Suprapubic skin (tissue), 4 donors: Measurements from ENCODE around the gene SERPINA12. TPM values are rescaled to one million over a fixed set of nuclear protein-coding genes. Genes with fewer than 3 reads are reported as not detected.

ENCODE experiments used
- DNase-seq, 2 donors: peaks; one replicate each; pipeline ENCODE4 v3.0.0-alpha.2; 2019; ENCODE audit warnings: low spot score in 2 of 2
- H3K27ac ChIP-seq: fragments of 200-600 bp; sonication (generic); one replicate; pipeline ENCODE4 v1.5.1; 2019
- H3K27me3 ChIP-seq: fragments of 200-600 bp; sonication (generic); one replicate; pipeline ENCODE4 v1.5.1; 2019
- H3K36me3 ChIP-seq: fragments of 200-600 bp; sonication (generic); one replicate; pipeline ENCODE4 v1.5.1; 2019
- H3K4me1 ChIP-seq: fragments of 200-600 bp; sonication (generic); one replicate; pipeline ENCODE4 v1.5.1; 2019
- H3K4me3 ChIP-seq: fragments of 200-600 bp; sonication (generic); one replicate; pipeline ENCODE4 v1.5.1; 2019; ENCODE audit warnings: mild to moderate bottlenecking
- H3K9me3 ChIP-seq: fragments of 200-600 bp; sonication (generic); one replicate; pipeline ENCODE4 v1.5.1; 2019
- EP300 ChIP-seq: sonication (generic); formaldehyde crosslinking; IDR thresholded peaks from one replicate; pipeline ENCODE4 v1.6.1; 2017; ENCODE audit warnings: antibody characterized with exemption
- POLR2A ChIP-seq, 2 donors: fragments of 450-650 bp; IDR thresholded peaks; one replicate each; pipeline ENCODE4 v1.6.1; 2017; ENCODE audit warnings: antibody characterized with exemption in 2 of 2, mild to moderate bottlenecking in 2 of 2, moderate library complexity in 2 of 2
- POLR2AphosphoS5 ChIP-seq, 3 donors: sonication (generic); formaldehyde crosslinking; IDR thresholded peaks; one replicate each; pipeline ENCODE4 v1.6.1; 2017; ENCODE audit warnings: antibody characterized with exemption in 3 of 3
- WGBS: methylation state at CpG from one replicate; pipeline ENCODE4 v1.1.5; 2018; 5-methylcytosine and 5-hydroxymethylcytosine counted together
- total RNA-seq, 4 donors: library from RNA; depleted of rRNA; stranded (reverse); fragments of >200 nt; gene quantifications; one replicate each; pipeline ENCODE4 v1.1.0, GENCODE V29; 2016
- TF ChIP-seq, protein P1 (sequence below), 2 donors: fragments of 200-600 bp in 1 of 2; fragments of 450-650 bp in 1 of 2; sonication (generic) in 1 of 2; IDR thresholded peaks; one replicate each; pipeline ENCODE4 v1.5.1; 2016 to 2019; ENCODE audit warnings: antibody characterized with exemption in 2 of 2, mild to moderate bottlenecking in 1 of 2, moderate library complexity in 1 of 2

The SERPINA12 gene
- total RNA-seq, 4 donors from 2014 or later: 91.3 to 486 (median 265) TPM

DNA sequence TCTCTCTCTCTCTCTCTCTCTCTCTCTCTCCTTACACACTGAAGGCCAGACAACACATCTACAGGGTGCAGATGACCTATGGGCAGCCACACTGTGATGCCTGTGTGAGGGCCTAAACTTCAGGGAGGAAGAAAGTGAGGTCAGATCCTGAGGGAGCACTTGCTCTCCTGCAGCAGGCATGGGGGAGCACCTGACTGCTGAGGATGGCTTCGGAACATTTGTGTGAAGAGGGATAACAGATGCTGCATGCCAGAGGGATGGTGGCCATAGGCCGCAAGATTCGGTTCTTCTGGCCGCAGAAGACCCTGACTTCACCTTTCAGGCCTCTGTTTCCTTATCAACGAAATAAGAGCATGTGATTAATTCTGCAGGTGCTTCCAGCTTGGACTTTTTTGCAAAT lies 45.0 kb downstream of the SERPINA12 start:
- H3K4me3 ChIP-seq: no peak overlapping the region
- H3K4me1 ChIP-seq: no peaks in the 10 kb centered on the region
- peak in 1 of 2 donors; percentile 4 for DNase-seq
- no peak overlapping the region for H3K27ac ChIP-seq
- no peaks in the 10 kb centered on the region for H3K9me3 ChIP-seq
- WGBS: 89% methylated on average over 5 of the region's 5 CpGs
- H3K27me3 ChIP-seq: no peaks in the 10 kb centered on the region
- no peaks in the 10 kb centered on the region for H3K36me3 ChIP-seq
- TF ChIP-seq, protein P1, sequence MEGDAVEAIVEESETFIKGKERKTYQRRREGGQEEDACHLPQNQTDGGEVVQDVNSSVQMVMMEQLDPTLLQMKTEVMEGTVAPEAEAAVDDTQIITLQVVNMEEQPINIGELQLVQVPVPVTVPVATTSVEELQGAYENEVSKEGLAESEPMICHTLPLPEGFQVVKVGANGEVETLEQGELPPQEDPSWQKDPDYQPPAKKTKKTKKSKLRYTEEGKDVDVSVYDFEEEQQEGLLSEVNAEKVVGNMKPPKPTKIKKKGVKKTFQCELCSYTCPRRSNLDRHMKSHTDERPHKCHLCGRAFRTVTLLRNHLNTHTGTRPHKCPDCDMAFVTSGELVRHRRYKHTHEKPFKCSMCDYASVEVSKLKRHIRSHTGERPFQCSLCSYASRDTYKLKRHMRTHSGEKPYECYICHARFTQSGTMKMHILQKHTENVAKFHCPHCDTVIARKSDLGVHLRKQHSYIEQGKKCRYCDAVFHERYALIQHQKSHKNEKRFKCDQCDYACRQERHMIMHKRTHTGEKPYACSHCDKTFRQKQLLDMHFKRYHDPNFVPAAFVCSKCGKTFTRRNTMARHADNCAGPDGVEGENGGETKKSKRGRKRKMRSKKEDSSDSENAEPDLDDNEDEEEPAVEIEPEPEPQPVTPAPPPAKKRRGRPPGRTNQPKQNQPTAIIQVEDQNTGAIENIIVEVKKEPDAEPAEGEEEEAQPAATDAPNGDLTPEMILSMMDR (IDR thresholded peaks at IDR 0.05): no peak
- TF ChIP-seq EP300 (no peak), POLR2A (IDR thresholded peaks at IDR 0.05) (no peak), POLR2AphosphoS5 (IDR thresholded peaks at IDR 0.05) (no peak)

DNA sequence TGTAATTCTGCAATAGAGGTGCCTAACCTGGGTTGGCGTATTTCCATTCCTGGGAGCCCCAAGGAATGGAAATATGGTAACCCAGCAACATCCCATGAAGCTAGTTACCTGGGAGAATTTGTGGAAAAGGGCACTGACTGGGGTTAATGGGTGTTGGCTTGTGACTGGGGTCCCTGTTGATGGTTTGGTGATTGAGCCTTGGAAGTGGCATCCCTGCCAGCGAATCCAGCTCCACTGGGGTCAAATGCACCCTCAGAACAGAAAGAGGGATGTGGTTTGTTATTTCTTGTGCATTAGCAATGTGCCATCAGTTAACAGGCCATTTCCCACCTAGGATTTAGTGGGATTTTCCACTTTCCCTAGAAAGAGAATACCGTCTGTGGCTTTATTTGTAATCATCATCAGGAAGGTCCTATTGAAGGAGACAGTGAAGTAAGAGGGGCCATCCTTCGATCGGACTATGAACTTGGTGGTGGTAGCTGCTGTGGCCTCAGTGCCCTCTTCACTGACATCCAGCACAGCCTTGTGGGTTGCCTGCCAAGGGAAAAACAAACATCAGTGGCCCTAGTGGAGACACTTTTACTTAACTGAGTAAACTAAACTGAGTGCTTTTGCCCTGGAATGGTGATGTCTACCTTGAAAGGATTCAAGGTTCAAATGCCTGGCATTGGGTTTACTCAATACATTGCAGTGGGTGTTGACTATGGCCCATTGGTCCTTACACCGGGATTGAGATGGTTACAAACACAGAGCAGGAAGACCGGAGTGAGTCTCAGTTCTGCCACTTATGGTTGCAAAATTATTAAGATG lies 46.3 kb downstream of the SERPINA12 start:
- WGBS: 93% methylated on average over 7 of the region's 7 CpGs
- H3K36me3 ChIP-seq: no peaks in the 10 kb centered on the region
- DNase-seq: peak in 1 of 2 donors; percentile 18
- no peak overlapping the region for H3K27ac ChIP-seq
- H3K27me3 ChIP-seq: no peaks in the 10 kb centered on the region
- peaks cover 5% of the 10 kb centered on the region for H3K4me1 ChIP-seq
- H3K9me3 ChIP-seq: no peaks in the 10 kb centered on the region
- H3K4me3 ChIP-seq: no peak overlapping the region
- no peak for TF ChIP-seq POLR2AphosphoS5 (IDR thresholded peaks at IDR 0.05)
- TF ChIP-seq, protein P1 (IDR thresholded peaks at IDR 0.05): no peak
- no peak for TF ChIP-seq POLR2A (IDR thresholded peaks at IDR 0.05)
- no peak for TF ChIP-seq EP300

DNA sequence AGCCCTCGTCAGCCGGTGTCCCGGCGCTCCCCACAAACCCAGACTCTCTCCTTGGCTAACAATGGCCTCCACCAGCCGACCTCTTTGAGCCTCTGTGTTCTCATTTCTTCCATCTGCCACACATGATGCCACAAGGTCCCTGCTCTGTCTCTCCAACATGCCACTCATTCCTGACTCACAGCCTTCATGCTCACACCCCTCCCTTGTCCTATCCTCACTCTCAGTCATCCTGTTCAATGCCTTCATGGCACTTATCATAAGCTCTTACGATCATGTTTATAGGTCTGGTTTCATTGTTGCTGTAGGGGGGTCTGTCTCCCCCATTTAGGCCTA lies 47.1 kb downstream of the SERPINA12 start:
- Histone ChIP-seq H3K4me1 (peaks cover 5% of the 10 kb centered on the region), H3K4me3 (no peak overlapping the region), H3K27me3 (no peaks in the 10 kb centered on the region), H3K27ac (no peak overlapping the region), H3K9me3 (no peaks in the 10 kb centered on the region), H3K36me3 (no peaks in the 10 kb centered on the region)
- DNase-seq: no peak
- 89% methylated on average over 6 of the region's 6 CpGs for WGBS
- TF ChIP-seq POLR2AphosphoS5 (IDR thresholded peaks at IDR 0.05) (no peak), POLR2A (IDR thresholded peaks at IDR 0.05) (no peak), EP300 (no peak)
- TF ChIP-seq, protein P1 (IDR thresholded peaks at IDR 0.05): no peak

DNA sequence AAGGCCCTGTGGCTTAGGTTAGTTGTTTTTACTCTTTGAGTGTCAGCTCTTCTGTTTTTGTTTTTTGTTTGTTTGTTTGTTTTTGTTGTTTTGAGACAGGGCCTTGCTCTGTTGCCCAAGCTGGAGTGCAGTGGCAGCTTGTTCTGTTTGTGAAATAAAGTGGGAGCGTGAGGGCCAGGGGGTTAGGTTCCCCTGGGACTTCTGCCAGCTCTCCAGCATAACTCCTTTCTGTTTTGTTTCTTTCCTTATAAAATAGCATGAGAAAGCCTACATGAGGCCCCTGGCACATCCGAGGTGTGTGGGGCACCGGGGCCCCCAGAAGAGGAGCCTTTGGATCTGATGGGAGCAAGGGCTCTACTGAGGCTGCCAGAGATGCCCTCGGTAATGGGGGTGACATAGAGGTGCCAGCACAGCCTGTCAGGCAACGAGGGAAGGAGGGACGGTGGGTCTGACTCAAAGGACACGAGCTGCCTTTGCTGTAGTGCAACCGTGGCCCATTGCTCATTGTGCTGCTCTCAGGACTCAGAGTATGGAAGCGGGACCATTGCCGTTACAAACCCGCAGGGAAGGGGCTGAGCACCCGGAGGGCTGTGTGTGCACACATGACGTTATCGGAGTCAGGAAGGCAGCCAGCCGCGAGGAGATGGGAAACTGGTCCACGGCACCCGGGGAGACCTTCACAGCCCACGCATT lies 47.6 kb downstream of the SERPINA12 start:
- no peaks in the 10 kb centered on the region for H3K36me3 ChIP-seq
- peak in 1 of 2 donors; percentile 71 for DNase-seq
- H3K27ac ChIP-seq: no peak overlapping the region
- no peak for TF ChIP-seq POLR2AphosphoS5 (IDR thresholded peaks at IDR 0.05)
- no peak for TF ChIP-seq POLR2A (IDR thresholded peaks at IDR 0.05)
- TF ChIP-seq, protein P1 (IDR thresholded peaks at IDR 0.05): no peak
- TF ChIP-seq EP300: no peak
- H3K9me3 ChIP-seq: no peaks in the 10 kb centered on the region
- WGBS: 84% methylated on average over 14 of the region's 19 CpGs
- no peak overlapping the region for H3K4me3 ChIP-seq
- no peaks in the 10 kb centered on the region for H3K27me3 ChIP-seq
- peaks cover 5% of the 10 kb centered on the region for H3K4me1 ChIP-seq
